ENCODE results near the gene RAB34.

The RAB34 gene, protein sequence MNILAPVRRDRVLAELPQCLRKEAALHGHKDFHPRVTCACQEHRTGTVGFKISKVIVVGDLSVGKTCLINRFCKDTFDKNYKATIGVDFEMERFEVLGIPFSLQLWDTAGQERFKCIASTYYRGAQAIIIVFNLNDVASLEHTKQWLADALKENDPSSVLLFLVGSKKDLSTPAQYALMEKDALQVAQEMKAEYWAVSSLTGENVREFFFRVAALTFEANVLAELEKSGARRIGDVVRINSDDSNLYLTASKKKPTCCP

DNA sequence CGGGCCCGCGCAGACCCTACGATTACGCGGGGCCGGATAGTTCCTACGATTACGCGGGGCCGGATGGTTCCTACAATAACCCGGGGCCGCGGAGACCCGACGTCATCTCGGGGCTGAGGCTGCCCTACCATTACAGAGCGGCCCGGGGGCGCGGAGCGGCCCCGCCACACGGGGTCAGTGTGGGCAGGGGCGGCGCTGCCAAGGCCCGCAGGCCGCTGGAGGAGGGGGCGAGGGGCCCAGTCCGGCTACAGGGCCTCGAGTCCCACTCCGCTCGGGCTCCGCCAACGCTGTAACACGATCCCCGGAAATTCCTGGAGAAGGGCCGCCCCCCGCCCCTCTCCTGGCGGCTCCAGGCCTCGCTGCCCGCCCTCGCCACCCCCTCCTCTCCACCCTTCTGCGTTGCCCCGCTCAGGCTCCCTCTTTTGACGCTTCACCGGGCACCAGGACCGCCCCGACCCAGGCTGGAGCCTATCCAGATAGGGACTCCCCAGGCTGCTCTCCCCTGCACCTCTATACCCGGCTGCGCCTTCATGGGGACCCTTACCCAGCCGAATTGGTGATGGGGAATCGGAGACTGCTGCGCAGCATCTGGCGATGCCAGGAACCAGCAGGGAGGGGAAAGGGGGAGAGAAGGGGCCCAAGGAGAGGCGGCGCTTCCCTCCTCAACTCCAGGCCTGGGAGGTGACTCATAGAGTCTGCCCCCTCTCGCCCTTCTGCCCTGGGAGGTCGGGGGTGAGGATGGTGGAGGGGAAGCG, at the start of gene RAB34:
Gene RAB34 (minus strand): TSS at position 291 of the 755 bp plus-strand sequence. CDS start 602 bp downstream, outside the sequence.
- no peak for ATAC-seq
- TF ChIP-seq, protein P1, sequence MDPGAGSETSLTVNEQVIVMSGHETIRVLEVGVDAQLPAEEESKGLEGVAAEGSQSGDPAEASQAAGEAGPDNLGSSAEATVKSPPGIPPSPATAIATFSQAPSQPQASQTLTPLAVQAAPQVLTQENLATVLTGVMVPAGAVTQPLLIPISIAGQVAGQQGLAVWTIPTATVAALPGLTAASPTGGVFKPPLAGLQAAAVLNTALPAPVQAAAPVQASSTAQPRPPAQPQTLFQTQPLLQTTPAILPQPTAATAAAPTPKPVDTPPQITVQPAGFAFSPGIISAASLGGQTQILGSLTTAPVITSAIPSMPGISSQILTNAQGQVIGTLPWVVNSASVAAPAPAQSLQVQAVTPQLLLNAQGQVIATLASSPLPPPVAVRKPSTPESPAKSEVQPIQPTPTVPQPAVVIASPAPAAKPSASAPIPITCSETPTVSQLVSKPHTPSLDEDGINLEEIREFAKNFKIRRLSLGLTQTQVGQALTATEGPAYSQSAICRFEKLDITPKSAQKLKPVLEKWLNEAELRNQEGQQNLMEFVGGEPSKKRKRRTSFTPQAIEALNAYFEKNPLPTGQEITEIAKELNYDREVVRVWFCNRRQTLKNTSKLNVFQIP (CRISPR knock-in tag; IDR thresholded peaks at IDR 0.05; ENCODE audit: borderline replicate concordance, low read depth): no peak
- TF ChIP-seq ZNF565 (CRISPR knock-in tag; conservative IDR thresholded peaks at IDR 0.05; ENCODE audit: low read depth): no peak
- TF ChIP-seq SNAI2 (CRISPR knock-in tag; IDR thresholded peaks at IDR 0.05): no peak
- TF ChIP-seq, protein P2, sequence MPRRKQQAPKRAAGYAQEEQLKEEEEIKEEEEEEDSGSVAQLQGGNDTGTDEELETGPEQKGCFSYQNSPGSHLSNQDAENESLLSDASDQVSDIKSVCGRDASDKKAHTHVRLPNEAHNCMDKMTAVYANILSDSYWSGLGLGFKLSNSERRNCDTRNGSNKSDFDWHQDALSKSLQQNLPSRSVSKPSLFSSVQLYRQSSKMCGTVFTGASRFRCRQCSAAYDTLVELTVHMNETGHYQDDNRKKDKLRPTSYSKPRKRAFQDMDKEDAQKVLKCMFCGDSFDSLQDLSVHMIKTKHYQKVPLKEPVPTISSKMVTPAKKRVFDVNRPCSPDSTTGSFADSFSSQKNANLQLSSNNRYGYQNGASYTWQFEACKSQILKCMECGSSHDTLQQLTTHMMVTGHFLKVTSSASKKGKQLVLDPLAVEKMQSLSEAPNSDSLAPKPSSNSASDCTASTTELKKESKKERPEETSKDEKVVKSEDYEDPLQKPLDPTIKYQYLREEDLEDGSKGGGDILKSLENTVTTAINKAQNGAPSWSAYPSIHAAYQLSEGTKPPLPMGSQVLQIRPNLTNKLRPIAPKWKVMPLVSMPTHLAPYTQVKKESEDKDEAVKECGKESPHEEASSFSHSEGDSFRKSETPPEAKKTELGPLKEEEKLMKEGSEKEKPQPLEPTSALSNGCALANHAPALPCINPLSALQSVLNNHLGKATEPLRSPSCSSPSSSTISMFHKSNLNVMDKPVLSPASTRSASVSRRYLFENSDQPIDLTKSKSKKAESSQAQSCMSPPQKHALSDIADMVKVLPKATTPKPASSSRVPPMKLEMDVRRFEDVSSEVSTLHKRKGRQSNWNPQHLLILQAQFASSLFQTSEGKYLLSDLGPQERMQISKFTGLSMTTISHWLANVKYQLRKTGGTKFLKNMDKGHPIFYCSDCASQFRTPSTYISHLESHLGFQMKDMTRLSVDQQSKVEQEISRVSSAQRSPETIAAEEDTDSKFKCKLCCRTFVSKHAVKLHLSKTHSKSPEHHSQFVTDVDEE (CRISPR knock-in tag; IDR thresholded peaks at IDR 0.05): no peak
- TF ChIP-seq ZNF8 (CRISPR knock-in tag; IDR thresholded peaks at IDR 0.05): no peak
- no peak for TF ChIP-seq ISL1 (CRISPR knock-in tag; IDR thresholded peaks at IDR 0.05)
- TF ChIP-seq ZFP3 (CRISPR knock-in tag; IDR thresholded peaks at IDR 0.05): no peak
- no peak for TF ChIP-seq ZC3H10 (CRISPR knock-in tag; IDR thresholded peaks at IDR 0.05)
- TF ChIP-seq, protein P3, sequence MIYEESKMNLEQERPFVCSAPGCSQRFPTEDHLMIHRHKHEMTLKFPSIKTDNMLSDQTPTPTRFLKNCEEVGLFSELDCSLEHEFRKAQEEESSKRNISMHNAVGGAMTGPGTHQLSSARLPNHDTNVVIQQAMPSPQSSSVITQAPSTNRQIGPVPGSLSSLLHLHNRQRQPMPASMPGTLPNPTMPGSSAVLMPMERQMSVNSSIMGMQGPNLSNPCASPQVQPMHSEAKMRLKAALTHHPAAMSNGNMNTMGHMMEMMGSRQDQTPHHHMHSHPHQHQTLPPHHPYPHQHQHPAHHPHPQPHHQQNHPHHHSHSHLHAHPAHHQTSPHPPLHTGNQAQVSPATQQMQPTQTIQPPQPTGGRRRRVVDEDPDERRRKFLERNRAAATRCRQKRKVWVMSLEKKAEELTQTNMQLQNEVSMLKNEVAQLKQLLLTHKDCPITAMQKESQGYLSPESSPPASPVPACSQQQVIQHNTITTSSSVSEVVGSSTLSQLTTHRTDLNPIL (CRISPR knock-in tag; IDR thresholded peaks at IDR 0.05; ENCODE audit: low read depth): no peak
- TF ChIP-seq ZNF70 (CRISPR knock-in tag; IDR thresholded peaks at IDR 0.05): no peak
- TF ChIP-seq TCF4 (CRISPR knock-in tag; IDR thresholded peaks at IDR 0.05; ENCODE audit: borderline replicate concordance): no peak
- no peak for TF ChIP-seq ZFP30 (CRISPR knock-in tag; IDR thresholded peaks at IDR 0.05)
- TF ChIP-seq ARNTL (CRISPR knock-in tag; IDR thresholded peaks at IDR 0.05; ENCODE audit: borderline replicate concordance, low read depth): no peak

DNA sequence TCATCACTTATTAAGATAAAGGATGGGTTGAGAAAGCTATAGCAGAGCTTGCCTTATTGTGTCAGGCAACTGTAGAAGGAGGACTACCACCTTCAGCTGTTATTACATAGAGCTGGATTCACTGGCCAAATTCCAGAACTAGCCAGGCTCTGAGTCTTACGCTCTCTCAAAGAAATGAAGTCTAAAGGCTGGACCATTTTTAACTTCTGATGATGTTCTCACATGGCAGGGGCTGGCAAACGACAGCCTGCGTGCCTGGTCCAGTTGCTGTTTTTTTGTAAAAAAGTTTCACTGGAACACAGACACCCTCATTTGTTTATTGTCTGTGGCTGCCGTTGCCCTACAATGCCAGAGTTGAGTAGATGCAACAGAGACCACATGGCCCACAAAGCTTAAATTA, 47.4 kb upstream of the RAB34 start:
- TF ChIP-seq OSR1 (CRISPR knock-in tag; IDR thresholded peaks at IDR 0.05) (no peak), CSDC2 (CRISPR knock-in tag; IDR thresholded peaks at IDR 0.05) (no peak), TOX (CRISPR knock-in tag; IDR thresholded peaks at IDR 0.05; ENCODE audit: borderline replicate concordance) (no peak), PPARA (CRISPR knock-in tag; IDR thresholded peaks at IDR 0.05; ENCODE audit: borderline replicate concordance) (no peak), ZC3H10 (CRISPR knock-in tag; IDR thresholded peaks at IDR 0.05) (no peak), TCF4 (CRISPR knock-in tag; IDR thresholded peaks at IDR 0.05; ENCODE audit: borderline replicate concordance) (no peak), ARNTL (CRISPR knock-in tag; IDR thresholded peaks at IDR 0.05; ENCODE audit: borderline replicate concordance, low read depth) (no peak), ZFP30 (CRISPR knock-in tag; IDR thresholded peaks at IDR 0.05) (no peak)
- TF ChIP-seq, protein P4, sequence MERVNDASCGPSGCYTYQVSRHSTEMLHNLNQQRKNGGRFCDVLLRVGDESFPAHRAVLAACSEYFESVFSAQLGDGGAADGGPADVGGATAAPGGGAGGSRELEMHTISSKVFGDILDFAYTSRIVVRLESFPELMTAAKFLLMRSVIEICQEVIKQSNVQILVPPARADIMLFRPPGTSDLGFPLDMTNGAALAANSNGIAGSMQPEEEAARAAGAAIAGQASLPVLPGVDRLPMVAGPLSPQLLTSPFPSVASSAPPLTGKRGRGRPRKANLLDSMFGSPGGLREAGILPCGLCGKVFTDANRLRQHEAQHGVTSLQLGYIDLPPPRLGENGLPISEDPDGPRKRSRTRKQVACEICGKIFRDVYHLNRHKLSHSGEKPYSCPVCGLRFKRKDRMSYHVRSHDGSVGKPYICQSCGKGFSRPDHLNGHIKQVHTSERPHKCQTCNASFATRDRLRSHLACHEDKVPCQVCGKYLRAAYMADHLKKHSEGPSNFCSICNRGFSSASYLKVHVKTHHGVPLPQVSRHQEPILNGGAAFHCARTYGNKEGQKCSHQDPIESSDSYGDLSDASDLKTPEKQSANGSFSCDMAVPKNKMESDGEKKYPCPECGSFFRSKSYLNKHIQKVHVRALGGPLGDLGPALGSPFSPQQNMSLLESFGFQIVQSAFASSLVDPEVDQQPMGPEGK (CRISPR knock-in tag; IDR thresholded peaks at IDR 0.05; ENCODE audit: borderline replicate concordance): no peak
- TF ChIP-seq, protein P1 (CRISPR knock-in tag; IDR thresholded peaks at IDR 0.05; ENCODE audit: borderline replicate concordance, low read depth): no peak
- TF ChIP-seq, protein P5, sequence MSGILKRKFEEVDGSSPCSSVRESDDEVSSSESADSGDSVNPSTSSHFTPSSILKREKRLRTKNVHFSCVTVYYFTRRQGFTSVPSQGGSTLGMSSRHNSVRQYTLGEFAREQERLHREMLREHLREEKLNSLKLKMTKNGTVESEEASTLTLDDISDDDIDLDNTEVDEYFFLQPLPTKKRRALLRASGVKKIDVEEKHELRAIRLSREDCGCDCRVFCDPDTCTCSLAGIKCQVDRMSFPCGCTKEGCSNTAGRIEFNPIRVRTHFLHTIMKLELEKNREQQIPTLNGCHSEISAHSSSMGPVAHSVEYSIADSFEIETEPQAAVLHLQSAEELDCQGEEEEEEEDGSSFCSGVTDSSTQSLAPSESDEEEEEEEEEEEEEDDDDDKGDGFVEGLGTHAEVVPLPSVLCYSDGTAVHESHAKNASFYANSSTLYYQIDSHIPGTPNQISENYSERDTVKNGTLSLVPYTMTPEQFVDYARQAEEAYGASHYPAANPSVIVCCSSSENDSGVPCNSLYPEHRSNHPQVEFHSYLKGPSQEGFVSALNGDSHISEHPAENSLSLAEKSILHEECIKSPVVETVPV (CRISPR knock-in tag; IDR thresholded peaks at IDR 0.05): no peak
- TF ChIP-seq, protein P3 (CRISPR knock-in tag; IDR thresholded peaks at IDR 0.05; ENCODE audit: low read depth): no peak
- no peak for ATAC-seq

Measured in SK-N-SH treated with all-trans-retinoic acid at 6 μM for 48 hours (cell line).